NCI-H128 (cell line): Measurements from ENCODE around the gene ATG4D.
"Not testable (repeated sequence)": the region's sequence is repeated elsewhere in the genome, so short reads cannot be mapped to it uniquely, and the experiment has no call there.

Experiments
- DNase-seq: peaks from one replicate; lab custom pipeline; 2025; ENCODE audit not compliant: unreplicated experiment; lab: John Stamatoyannopoulos, UW

Gene ATG4D

GRCh38 chr19:10518444-10519361 lies 25.0 kb upstream of the ATG4D start:
- DNase-seq = no peak

DNA sequence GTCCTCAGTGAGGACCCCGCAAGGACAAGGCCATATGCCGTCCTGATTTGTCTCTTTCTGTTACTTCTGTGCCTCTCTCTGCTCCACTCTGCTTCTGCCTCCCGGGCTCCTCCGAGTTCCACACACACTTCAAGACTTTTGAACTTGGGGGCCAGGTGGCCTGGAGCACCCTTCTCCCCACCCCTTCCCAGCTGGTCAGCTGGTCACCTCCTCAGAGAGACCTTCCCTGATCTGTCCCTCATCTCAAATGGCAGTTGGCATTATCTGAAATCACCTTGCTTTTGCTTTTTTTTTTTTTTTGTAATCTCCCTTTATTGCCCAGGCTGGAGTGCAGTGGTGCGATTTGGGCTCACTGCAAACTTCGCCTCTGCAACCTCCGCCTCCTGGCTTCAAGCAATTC lies 24.3 kb upstream of the ATG4D start:
- no peak for DNase-seq

DNA sequence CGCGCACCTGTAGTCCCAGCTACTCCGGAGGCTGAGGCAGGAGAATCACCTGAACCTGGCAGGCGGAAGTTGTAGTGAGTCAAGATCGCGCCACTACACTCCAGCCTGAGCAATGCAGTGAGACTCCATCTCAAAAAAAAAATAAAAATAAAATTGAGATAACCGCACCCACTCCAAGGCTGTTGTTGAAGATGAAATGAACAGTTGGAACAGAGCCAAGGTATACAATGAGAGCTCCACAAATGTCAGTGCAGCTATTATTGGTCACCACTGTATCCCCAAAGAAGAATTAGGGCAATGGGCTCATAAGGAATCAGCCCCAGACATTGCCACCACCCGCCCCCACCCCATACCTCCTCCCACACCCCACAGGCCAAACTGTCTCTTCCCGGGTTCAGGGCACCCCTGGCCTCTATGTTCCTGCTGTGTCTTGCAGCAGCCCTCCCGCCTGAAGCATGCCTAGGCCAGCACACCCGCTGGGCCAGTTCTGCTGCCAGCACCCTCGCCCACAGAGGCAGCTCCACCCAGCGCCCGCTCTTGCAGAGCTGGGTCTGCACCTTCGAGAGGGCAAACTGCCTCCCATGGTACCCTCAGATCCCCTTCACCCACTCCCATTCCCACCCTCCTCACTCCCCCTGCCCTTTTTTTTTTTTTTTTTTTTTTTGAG lies 22.9 kb upstream of the ATG4D start:
- DNase-seq = no peak

DNA sequence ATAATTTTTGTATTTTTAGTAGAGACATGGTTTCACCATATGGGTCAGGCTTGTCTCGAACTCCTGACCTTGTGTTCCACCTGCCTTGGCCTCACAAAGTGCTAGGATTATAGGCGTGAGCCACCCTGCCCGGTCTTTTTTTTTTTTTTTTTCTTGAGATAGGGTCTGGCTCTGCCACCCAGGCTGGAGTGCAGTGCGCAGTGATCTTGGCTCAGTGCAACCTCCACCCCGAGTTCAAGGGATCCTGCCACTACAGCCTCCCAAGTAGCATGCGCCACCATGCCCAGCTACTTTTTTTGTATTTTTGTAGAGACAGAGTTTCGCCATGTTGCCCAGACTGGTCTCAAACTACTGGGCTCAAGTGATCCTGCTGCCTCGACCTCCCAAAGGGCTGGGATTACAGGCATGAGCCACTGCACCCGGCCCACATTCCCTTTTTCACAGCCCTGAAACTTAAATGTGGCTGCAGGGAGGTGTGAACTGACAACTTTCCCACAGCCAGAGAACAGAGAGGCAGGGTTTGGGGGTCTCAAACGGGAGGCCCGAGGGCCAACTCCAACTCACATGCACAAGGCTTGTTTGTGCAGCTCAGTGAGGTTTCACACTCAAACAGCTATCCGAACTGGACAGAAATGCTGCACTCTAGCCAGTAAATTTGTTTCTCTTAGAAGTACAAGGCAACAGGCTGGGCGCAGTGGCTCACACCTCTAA lies 22.1 kb upstream of the ATG4D start:
- no peak for DNase-seq

DNA sequence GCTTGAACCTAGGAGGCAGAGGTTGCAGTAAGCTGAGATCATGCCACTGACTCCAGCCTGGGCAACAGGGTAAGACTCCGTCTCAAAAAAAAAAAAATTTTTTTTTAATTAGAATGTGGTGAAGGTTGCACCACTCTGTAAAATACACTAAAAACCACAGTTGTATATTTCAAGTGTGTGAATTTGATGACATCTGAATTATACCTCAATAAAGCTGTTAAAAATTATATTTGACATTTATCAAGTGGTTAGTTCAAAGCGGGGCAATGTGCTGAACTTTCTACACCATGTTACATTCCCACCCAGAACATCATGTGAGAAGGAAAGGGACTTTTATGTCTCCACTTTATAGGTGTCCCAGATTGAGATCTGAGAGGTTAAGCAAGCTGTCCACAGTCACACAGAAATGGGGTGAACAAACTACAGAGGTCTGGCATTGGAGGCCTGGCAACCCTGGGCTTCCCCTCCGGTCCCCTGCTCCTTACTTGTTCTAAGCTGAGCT lies 20.5 kb upstream of the ATG4D start:
- DNase-seq = no peak

GRCh38 chr19:10525636-10526035 lies 18.1 kb upstream of the ATG4D start:
- no peak for DNase-seq

GRCh38 chr19:10526887-10527286 lies 16.8 kb upstream of the ATG4D start:
- not testable (repeated sequence) for DNase-seq

- no peak for DNase-seq
These were observed 11.2 kb upstream of the ATG4D start for GRCh38 chr19:10532457-10532856.

GRCh38 chr19:10533646-10534386 lies 9.9 kb upstream of the ATG4D start:
- no peak for DNase-seq

DNA sequence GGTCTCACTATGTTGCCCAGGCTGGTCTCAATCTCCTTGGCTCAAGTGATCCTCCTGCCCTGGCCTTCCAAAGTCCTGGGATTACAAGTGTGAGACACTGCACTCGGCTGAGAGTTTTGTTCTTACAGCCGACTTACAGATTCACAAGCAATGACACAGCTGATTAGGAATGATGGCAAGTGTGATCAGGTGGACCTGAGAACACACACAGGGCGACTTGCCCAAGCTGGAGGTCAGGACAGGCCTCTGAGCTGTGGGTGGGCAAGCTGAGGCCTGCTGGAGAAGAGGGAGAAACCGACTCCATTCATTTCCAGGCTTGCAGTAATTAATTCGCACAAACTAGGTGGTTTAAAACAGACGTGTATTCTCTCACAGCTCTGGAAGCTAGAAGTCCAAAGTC lies 8.1 kb upstream of the ATG4D start:
- no peak for DNase-seq

- no peak for DNase-seq
These were observed 6.0 kb upstream of the ATG4D start for GRCh38 chr19:10537668-10538067.

DNA sequence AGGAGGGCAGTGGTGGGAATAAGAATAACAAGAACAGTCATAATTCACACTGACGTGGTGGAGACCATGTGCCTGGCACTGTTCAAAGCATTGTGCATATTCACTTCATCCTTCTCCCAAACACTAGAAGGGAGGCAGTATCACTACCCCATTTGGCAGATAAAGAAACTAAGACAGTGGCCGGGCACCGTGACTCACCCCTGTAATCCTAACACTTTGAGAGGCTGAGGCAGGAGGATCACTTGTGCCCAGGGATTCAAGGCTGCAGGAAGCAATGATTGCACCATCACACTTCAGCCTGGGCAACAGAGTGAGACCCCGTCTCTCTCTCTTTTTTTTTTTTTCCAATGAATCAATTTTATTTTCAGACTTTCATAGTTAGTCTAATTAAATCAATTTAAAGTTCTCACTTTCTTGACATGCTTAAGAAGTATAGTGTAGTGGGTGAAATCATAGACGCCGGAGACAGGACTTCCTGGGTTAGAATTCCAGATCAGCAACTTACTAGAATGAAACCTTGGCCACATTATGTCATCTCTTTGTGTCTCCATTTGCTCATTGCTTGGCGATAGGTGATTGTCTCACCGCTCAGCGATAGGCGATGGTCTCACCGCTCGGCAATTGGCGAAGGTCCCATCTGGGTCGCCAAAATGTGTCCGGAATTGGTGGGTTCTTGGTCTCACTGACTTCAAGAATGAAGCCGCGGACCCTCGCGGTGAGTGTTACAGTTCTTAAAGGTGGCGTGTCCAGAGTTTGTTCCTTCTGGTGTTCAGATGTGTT lies 5.3 kb upstream of the ATG4D start:
- DNase-seq = no peak

DNA sequence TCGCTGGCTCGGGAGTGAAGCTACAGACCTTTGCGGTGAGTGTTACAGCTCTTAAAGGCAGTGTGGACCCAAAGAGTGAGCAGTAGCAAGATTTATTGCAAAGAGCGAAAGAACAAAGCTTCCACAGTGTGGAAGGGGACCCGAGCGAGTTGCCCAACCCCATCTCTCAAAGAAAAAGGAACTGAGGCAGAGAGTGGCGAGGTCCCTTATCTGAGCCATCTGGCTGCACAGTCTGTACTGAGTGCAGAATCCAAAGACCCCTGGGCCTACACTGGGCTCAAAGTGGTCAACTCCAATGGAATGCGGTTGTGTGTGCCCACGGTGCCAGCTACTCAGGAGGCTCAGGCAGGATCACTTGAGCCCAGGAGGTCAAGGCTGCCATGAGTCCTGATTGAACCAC lies 4.7 kb upstream of the ATG4D start:
- DNase-seq = not testable (repeated sequence)

DNA sequence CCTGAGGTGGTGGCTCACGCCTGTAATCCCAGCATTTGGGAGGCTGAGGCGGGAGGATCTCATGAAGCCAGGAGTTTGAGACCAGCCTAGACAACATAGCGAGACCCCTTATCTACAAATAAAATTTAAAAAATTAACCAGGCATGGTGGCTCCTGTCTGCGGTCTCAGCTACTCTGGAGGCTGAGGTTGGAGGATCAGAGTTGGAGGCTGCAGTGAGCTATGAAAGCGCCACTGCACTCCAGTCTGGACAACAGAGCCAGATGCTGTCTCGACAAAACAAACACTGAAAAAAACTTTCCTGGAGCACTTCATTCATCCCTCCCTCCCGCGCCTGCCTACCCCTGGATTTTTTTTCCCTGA lies 665 bp upstream of the ATG4D start:
- no peak for DNase-seq

- DNase-seq = no peak
These were observed 593 bp downstream of the ATG4D start for GRCh38 chr19:10544242-10544752.

DNA sequence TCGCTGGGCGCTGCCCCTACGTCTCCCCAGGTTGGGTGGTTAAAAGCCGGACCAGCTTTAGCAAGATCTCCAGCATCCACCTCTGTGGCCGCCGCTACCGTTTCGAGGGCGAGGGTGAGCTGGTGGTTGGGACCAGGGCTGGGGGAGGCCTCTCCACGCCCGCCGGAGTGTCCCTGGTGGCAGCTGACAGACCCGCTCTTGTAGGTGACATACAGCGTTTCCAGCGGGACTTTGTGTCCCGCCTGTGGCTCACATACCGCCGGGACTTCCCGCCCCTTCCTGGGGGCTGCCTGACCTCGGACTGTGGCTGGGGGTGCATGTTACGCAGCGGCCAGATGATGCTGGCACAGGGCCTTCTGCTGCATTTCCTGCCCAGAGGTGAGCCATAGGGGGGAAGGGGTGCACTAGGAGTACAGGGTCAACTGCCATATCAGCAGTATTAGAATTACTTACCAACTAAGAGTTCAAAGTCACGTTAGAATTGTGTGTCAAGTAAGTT lies 1.1 kb downstream of the ATG4D start:
- no peak for DNase-seq

DNA sequence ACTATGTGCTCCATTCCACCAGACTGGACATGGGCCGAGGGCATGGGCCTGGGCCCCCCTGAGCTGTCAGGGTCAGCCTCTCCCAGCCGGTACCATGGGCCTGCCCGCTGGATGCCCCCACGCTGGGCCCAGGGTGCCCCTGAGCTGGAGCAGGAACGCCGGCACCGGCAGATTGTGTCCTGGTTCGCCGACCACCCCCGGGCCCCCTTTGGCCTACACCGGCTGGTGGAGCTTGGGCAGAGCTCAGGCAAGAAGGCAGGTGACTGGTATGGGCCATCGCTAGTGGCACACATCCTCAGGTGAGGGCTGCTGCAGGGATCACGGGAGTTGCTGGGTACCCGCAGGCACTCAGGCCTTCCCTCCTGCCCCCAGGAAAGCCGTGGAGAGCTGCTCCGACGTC lies 3.1 kb downstream of the ATG4D start:
- DNase-seq = no peak

DNA sequence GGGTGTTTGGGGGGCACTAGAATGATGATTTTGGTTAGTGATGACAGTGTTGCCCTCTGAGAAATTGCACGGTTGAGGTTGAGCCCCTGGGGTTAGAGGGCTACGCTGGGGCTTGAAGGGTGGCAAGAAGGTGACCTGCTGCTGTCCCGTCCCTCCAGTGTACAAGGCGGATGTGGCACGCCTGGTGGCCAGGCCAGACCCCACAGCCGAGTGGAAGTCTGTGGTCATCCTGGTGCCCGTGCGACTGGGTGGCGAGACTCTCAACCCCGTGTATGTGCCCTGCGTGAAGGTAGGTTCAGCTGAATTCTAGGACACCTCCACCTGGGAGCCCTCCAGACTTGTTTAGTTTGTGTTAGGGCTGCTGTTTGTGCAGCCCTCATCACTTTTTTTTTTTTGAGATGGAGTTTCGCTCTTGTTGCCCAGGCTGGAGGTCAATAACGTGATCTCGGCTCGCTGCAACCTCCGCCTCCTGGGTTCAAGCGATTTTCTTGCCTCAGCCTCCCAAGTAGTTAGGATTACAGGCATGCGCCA lies 5.1 kb downstream of the ATG4D start:
- DNase-seq = no peak

GRCh38 chr19:10549733-10550132 lies 6.0 kb downstream of the ATG4D start:
- no peak for DNase-seq

DNA sequence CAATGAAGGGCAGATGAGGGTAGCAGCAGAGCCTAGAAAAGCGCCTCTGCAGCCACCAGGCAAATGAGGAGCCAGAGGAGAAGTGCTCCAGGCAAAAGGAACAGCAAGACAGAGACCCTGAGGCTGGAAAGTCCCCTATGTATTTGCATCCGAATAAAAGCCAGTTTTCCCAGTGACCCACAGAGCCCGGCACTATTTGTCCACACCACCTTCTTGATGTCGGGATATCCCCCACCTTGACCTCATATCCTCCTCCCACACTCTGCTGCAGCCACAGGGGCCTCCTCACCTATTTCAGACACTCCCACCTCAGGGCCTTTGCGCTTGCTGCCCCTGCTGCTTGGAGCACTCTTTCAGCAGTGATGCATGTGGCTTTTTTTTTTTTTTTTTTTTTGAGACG lies 6.6 kb downstream of the ATG4D start:
- DNase-seq = no peak
